Erythroblast (primary cell): ENCODE data around the gene GUK1.

Source experiments
- DNase-seq, 2 experiments: peaks; one replicate each; lab custom pipeline; 2025; lab: John Stamatoyannopoulos, UW
- GATA1 ChIP-seq: IDR thresholded peaks from 2 replicates; pipeline ENCODE4 v1.6.1; 2011; ENCODE audit warnings: low read depth, mild to moderate bottlenecking, control low read depth, low read length, moderate library complexity
- POLR2A ChIP-seq: IDR thresholded peaks from 2 replicates; pipeline ENCODE4 v1.6.1; 2011; ENCODE audit warnings: mild to moderate bottlenecking, low read length

The GUK1 gene, protein sequence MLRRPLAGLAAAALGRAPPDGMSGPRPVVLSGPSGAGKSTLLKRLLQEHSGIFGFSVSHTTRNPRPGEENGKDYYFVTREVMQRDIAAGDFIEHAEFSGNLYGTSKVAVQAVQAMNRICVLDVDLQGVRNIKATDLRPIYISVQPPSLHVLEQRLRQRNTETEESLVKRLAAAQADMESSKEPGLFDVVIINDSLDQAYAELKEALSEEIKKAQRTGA

DNA sequence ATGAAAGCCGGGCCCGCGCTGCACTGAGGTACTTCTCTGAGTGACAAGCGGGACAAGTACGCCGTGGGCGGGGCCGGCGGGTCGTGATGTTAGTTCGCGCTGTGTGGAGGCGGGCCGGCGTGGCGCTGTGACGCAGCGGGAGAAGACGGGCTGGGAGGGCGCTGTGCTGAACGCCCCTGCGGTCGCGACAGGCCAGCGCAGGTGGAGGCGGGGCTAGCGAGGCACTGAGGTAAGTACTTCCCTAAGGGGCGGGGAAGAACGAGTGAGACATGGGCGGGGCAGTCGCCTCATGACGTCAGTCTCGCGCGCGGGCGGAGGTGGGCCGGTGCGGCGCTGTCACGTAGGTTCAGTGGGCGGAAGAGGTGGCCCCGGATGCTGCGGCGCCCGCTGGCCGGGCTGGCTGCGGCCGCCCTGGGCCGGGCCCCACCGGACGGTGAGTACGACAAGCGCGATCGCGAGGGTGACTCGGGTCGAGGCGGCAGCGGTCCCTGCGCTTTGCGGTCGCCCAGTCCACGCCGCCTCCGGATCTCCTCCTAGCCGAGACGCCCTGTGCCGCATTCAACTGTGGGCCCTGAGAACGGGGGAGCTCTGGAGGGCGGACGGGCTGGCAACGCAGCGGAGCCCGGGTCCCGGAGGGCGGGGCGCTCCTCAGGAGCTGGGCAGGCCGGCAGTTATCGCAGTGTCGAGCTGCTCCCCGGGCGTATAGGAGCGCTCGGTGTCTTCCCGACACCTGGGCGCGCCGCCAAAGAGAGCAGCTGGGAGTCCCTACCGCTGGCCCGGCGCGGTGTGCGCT is at the start of gene GUK1:
Gene GUK1 (plus strand): TSS at position 349 of the 793 bp plus-strand sequence. CDS start 24 bp downstream, at position 373.
- TF ChIP-seq GATA1 (no peak), POLR2A (peak; percentile 97)
- DNase-seq: peak; percentile 100

DNA sequence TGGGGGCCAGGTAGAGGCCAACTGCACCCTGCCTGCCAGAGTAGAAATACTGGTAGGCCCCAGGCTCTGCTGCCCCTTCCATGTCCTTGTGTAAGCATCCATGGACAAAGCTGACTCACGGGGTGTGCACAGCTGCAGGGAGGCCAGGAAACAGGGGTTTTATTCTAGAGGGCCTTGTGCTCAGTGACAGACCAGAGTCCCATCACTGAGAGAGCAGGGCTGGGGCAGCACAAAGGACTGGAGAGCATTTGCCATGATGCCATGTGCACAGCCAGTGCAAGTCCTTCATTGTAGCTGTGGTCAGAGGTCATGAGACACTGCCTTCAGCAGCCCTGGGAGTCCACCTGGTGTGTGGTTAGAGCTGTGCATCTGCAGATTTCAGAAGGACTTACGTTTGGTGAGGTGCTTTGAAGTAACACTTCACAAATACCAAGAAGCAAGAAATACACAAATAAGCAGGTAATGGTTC is 49.4 kb upstream of the GUK1 start:
- TF ChIP-seq POLR2A (no peak), GATA1 (no peak)
- no peak for DNase-seq

DNA sequence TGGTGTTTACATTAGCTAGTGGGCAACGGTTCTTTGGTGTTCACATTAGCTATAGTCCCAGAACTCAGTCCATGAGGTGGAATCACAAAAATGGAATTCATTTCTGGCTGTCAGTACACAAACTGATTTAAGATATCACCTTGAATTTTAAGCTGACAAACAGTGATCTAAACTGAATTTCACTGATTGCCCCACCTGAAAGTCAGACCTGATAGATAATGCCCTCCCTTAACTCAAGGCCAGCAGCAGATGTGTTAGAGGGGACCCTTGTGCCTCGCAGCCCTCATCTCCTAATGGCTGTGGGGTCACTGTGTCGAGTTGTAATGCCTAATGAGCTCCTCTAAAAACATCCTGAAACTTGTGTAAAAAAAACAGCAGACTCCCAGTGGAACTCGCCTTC is 49.0 kb upstream of the GUK1 start:
- TF ChIP-seq POLR2A (no peak), GATA1 (no peak)
- no peak for DNase-seq

DNA sequence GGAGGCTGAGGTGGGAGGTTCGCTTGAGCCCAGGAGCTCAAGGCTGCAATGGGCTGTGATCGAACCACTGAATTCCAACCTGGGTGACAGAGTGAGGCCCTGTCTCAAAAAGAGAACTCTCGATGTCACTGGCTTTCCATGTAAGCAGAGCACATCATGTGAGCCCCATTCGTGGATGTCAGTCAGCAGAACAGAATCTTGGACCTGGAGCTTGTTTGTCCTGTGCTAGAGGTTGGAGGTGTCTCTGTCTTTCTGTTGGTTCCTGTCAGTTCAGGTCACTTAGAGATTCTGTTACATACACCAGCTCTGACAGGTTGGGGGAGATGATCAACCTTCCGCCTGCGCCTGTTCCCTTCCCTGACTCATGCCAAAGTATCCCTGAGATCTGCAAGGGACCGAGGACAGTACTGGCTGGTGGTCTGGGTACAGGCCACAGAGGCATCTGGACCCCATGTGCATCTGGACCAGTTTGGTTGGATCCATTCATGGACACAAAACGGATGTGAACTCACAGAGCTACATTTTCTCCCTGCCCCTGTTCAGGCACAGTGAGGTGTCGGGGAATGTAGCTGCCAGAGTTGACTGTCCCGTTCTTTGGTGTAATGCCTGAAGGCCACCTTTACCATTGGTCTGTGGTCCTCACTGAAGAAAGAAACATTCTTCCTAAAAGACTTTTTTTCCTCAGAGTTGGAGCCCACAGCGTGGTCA is 47.6 kb upstream of the GUK1 start:
- DNase-seq: no peak
- no peak for TF ChIP-seq GATA1
- TF ChIP-seq POLR2A: no peak

DNA sequence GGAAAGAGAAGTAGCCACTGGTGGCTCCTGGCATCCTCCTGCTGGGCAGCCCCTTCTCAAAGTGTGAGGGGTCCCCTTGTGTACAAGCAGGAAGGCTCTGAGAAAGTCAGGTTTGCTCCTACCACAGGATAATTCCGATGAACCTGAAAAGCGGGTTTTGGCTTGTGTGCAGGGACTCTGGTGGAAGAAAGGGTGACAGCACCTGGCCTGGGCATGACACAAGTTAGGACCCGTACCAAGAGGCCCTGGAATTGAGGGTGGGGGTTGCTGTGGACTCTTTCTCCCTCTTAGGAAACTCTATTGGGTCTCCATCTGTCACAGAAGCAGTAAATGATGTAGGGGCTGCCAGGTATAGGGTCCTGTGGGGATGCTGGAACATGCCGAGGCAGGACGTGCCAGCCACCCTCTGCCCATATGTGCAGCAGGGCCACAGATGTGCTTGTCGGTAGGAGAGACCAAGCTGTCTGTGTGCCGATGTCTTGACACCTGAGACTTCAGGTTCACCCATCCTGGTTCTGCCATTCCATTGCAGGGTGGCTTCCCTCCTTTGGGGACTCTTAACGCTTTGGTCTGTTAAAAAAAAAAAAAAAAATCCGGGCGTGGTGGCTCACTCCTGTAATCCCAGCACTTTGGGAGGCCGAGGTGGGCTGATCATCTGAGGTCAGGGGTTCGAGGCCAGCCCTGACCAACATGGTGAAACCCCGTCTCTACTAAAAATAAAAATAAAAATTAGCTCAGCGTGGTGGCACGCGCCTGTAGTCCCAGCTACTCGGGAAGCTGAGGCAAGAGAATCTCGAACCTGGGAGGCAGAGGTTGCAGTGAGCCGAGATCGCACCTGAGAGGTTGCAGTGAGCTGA is 46.8 kb upstream of the GUK1 start:
- TF ChIP-seq POLR2A (no peak), GATA1 (no peak)
- no peak for DNase-seq

DNA sequence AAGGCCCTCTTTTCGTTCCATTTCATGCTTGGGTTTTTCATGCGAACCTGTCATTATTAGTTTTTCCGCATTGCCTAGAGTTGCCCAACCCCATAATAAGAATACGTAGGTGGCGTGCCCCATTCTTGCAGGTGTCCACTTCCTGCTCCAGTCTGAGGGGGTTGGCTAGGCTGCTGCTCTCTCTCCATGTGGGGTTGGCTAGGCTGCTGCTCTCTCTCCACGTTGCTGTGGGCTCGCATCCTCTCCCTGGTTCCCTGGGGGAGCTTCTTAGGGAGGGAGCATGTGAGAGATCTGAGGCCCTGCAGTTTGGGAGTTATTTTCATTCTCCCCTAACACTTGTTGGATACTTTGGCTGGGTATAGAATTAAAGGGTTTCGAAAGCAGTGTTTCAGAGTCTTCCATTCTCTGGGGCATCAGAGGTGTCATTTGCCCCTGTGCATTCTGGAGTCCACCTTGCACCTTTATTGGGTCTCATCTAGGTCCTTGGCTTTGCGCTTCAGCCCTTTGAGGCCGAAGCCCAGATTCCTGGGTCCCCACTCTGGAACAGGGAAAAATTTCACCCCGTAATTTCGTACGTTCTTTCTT is 45.6 kb upstream of the GUK1 start:
- TF ChIP-seq GATA1: no peak
- TF ChIP-seq POLR2A: no peak
- DNase-seq: no peak

DNA sequence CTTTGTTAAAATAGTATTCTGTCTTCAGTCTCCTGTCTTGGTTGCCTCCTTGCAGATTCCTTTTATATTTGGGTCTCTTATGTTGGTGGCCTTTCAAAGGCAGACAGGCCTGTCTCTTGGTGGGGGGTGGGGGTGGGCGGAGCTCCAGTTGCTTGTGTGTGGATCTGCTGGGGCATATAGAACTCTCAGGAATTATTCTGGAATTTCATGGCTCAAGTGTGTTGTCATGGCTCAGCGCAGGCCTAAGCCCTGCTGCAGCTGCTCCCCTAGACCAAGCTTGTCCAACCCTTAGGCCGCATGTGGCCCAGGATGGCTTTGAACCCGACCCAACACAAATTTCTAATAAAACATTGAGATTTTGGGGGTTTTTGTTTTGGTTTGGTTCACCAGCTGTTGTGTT is 44.9 kb upstream of the GUK1 start:
- TF ChIP-seq POLR2A (no peak), GATA1 (no peak)
- DNase-seq: no peak

DNA sequence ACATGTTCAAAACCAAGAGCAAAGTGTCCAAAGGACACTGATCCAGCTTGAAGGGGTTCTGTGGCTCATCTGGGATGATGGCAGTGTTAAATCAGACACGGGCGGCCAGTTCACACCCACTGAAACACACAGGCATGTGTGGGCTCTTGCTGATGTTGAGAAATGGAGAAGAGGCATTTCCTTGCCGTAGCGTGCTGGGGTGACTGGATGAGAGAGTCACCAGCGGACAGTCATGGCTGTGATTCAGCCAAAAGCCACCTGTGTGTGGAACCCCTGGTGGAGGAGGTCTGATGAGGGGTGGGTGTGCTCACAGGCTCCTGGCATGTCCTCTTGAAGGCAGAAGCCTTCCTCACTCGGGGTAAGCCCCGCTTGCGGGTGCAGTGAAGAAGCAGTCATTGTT is 44.1 kb upstream of the GUK1 start:
- DNase-seq: no peak
- no peak for TF ChIP-seq POLR2A
- no peak for TF ChIP-seq GATA1

DNA sequence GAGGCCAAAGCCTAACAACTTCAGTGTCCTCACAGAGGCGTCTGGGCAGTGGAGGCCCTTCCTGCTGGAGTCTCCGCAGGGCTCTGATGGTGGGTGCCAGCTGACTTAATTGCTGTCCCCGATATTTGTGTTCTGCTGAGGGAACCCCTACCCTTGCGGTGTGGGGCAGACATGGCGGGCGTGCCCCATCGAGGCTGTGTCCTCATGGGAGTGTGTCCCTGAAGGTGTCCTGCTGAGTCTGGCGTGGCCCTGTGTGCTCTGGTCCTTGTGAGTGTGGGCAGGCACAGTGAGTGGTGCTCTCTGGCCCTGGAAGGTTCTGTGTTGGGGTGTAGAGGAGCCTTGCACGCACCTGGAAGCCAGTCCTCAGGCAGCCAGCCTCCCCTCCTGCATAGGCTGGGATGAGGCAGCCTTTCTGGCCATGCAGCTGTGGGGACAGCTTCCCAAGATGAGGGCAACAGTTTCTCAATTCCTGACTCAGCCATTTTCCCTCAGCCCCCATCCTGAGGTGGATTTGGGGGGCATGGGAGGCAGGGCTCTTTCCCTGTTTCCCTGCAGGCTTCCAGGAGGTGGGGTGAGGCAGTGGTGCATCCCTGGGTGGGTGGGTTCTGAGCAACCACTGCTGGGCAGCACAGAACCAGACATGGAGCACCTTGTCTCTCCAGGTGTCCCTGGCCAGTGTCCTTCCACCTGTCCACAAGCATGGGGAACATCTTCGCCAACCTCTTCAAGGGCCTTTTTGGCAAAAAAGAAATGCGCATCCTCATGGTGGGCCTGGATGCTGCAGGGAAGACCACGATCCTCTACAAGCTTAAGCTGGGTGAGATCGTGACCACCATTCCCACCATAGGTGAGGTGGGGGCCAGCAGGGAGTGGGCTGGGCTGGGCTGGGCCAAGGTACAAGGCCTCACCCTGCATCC is 43.4 kb upstream of the GUK1 start:
- TF ChIP-seq GATA1: no peak
- no peak for TF ChIP-seq POLR2A
- DNase-seq: no peak

DNA sequence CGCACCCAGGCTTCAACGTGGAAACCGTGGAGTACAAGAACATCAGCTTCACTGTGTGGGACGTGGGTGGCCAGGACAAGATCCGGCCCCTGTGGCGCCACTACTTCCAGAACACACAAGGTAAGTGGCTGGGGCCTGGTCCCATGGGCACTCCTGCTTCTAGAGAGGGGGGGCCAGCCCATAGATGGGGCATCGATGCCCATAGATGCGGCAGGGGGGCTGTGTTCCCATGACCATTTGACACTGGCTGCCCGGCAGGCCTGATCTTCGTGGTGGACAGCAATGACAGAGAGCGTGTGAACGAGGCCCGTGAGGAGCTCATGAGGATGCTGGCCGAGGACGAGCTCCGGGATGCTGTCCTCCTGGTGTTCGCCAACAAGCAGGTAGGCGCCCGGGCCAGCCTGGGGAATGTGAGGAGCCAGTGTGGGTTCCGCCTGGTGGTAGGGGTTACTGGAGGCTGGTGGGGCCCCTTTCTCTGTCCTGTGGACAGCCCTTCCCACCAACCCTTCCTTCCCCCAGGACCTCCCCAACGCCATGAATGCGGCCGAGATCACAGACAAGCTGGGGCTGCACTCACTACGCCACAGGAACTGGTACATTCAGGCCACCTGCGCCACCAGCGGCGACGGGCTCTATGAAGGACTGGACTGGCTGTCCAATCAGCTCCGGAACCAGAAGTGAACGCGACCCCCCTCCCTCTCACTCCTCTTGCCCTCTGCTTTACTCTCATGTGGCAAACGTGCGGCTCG is 42.6 kb upstream of the GUK1 start:
- TF ChIP-seq POLR2A: no peak
- no peak for TF ChIP-seq GATA1
- DNase-seq: no peak

DNA sequence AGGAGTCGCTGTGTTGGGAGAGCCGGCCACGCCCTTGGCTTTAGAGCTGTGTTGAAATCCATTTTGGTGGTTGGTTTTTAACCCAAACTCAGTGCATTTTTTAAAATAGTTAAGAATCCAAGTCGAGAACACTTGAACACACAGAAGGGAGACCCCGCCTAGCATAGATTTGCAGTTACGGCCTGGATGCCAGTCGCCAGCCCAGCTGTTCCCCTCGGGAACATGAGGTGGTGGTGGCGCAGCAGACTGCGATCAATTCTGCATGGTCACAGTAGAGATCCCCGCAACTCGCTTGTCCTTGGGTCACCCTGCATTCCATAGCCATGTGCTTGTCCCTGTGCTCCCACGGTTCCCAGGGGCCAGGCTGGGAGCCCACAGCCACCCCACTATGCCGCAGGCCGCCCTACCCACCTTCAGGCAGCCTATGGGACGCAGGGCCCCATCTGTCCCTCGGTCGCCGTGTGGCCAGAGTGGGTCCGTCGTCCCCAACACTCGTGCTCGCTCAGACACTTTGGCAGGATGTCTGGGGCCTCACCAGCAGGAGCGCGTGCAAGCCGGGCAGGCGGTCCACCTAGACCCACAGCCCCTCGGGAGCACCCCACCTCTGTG is 41.7 kb upstream of the GUK1 start:
- DNase-seq: no peak
- TF ChIP-seq POLR2A (no peak), GATA1 (no peak)

DNA sequence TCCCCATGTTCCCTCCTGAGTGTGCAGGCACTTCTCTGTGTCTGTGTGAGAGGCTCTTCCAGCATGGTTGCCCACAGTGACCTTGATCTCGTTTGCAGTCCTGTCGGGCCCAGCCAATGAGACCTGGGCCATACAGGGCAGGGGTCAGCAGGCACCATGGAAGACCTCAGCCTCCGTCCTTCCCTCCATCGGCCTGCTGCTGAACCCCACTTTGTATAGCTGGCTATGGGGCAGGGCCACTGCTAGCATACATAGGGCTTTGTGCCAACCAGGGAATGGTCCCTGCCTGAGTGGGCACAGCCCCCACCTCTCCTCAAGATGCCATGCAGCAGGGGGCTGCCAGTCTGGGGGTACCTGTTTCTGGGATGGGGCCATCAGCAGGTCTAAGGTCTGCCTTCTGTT is 40.7 kb upstream of the GUK1 start:
- TF ChIP-seq GATA1 (no peak), POLR2A (no peak)
- no peak for DNase-seq
